KMS-11 (cell line): ENCODE data around the gene EDA.
A peak's percentile ranks its signal among the peaks of the same experiment; 100 is the strongest.

Experiments
- H2AFZ ChIP-seq: fragments of 200-600 bp; sonication (generic); 2 replicates; pipeline ENCODE4 v1.6.1; 2016; ENCODE audit warnings: antibody characterized with exemption, mixed run types, low read depth
- H3K27ac ChIP-seq: fragments of 200-600 bp; sonication (generic); 2 replicates; pipeline ENCODE4 v1.6.1; 2016; ENCODE audit warnings: mild to moderate bottlenecking, mixed run types
- H3K27me3 ChIP-seq: fragments of 200-600 bp; sonication (generic); 2 replicates; pipeline ENCODE4 v1.6.1; 2017; ENCODE audit warnings: mild to moderate bottlenecking, low read depth, mixed run types, moderate library complexity; ENCODE audit not compliant: insufficient read depth
- H3K36me3 ChIP-seq: fragments of 200-600 bp; sonication (generic); 2 replicates; pipeline ENCODE4 v1.6.1; 2017; ENCODE audit warnings: mild to moderate bottlenecking, mixed run types; ENCODE audit not compliant: insufficient read depth
- H3K4me1 ChIP-seq: fragments of 200-600 bp; sonication (generic); 2 replicates; pipeline ENCODE4 v1.6.1; 2016; ENCODE audit warnings: mild to moderate bottlenecking, low read depth, mixed run types; ENCODE audit not compliant: poor library complexity, severe bottlenecking
- H3K4me2 ChIP-seq: fragments of 200-600 bp; sonication (generic); 2 replicates; pipeline ENCODE4 v1.7.0; 2016; ENCODE audit warnings: mild to moderate bottlenecking, mixed run types
- H3K4me3 ChIP-seq: fragments of 200-600 bp; sonication (generic); IDR thresholded peaks from 2 replicates; pipeline ENCODE4 v1.6.1; 2017; ENCODE audit warnings: low read depth, low read length, mixed read lengths; ENCODE audit not compliant: insufficient read depth
- H3K79me2 ChIP-seq: fragments of 200-600 bp; sonication (generic); 2 replicates; pipeline ENCODE4 v1.6.1; 2016; ENCODE audit warnings: low read depth, mixed run types; ENCODE audit not compliant: insufficient read depth
- H3K9ac ChIP-seq: fragments of 200-600 bp; sonication (generic); 2 replicates; pipeline ENCODE4 v1.6.1; 2016; ENCODE audit warnings: mild to moderate bottlenecking, mixed run types
- H4K20me1 ChIP-seq: fragments of 200-600 bp; sonication (generic); 2 replicates; pipeline ENCODE4 v1.6.1; 2016; ENCODE audit warnings: mild to moderate bottlenecking, mixed run types; ENCODE audit not compliant: insufficient read depth
- CTCF ChIP-seq: fragments of 200-600 bp; sonication (generic); conservative IDR thresholded peaks from 2 replicates; pipeline ENCODE4 v1.6.1; 2017; ENCODE audit warnings: low read depth, mild to moderate bottlenecking, antibody characterized with exemption, low read length, moderate library complexity, mixed read lengths

EDA gene

GRCh38 chrX:70026112-70026850 lies 410.4 kb downstream of the EDA start:
- no peak overlapping the region for H3K27ac ChIP-seq
- no peaks in the 10 kb centered on the region for H4K20me1 ChIP-seq
- no peak overlapping the region for H3K4me3 ChIP-seq
- no peak overlapping the region for H3K9ac ChIP-seq
- no peaks in the 10 kb centered on the region for H3K27me3 ChIP-seq
- TF ChIP-seq CTCF = no peak
- no peaks in the 10 kb centered on the region for H3K4me1 ChIP-seq
- no peak overlapping the region for H2AFZ ChIP-seq
- no peaks in the 10 kb centered on the region for H3K36me3 ChIP-seq
- H3K4me2 ChIP-seq = no peak overlapping the region
- no peaks in the 10 kb centered on the region for H3K79me2 ChIP-seq

DNA sequence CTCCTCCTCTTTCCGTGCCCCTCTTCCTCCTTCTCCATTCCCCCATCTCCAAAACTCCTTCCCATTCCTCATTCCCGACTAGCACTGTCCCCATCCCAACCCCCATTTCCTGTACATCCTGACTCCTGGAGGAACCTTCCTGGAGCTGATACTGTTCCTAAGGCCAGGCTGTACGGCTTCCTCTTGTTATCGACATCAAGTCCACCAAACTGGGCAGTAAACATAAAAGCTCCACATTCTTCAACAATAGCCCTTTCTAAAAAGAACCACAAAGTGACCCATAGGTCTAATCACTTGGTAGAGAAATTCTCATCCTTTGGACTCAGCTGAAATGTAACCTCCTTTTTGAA lies 410.9 kb downstream of the EDA start:
- Histone ChIP-seq H3K4me2 (no peak overlapping the region), H3K27ac (no peak overlapping the region), H3K4me1 (no peaks in the 10 kb centered on the region), H4K20me1 (no peaks in the 10 kb centered on the region), H3K27me3 (no peaks in the 10 kb centered on the region), H3K36me3 (no peaks in the 10 kb centered on the region), H3K9ac (no peak overlapping the region), H2AFZ (no peak overlapping the region), H3K79me2 (no peaks in the 10 kb centered on the region), H3K4me3 (no peak overlapping the region)
- no peak for TF ChIP-seq CTCF

DNA sequence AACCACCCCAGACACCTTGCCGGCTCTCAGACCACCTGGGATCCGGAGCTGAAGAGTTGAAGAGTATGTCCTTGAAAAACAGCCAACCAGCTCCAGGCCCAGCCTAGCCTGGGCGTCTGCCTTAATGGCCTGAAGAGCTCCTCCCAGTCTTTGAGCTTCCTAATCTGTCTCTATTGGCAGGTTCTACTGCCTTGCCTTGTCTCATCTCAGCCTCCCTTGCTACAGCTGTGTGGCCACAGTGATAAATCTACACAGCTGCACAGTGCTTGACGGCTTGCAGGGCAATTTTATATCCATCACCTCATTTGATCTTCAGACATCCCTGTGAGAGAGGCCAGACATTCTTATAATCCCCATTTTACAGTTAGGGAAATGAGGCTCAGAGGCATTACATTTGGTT lies 413.9 kb downstream of the EDA start:
- H3K4me1 ChIP-seq = no peaks in the 10 kb centered on the region
- no peaks in the 10 kb centered on the region for H3K79me2 ChIP-seq
- H3K36me3 ChIP-seq = no peaks in the 10 kb centered on the region
- no peak for TF ChIP-seq CTCF
- H2AFZ ChIP-seq = no peak overlapping the region
- H3K9ac ChIP-seq = no peak overlapping the region
- no peaks in the 10 kb centered on the region for H4K20me1 ChIP-seq
- no peaks in the 10 kb centered on the region for H3K27me3 ChIP-seq
- no peak overlapping the region for H3K4me3 ChIP-seq
- H3K4me2 ChIP-seq = no peak overlapping the region
- no peak overlapping the region for H3K27ac ChIP-seq

DNA sequence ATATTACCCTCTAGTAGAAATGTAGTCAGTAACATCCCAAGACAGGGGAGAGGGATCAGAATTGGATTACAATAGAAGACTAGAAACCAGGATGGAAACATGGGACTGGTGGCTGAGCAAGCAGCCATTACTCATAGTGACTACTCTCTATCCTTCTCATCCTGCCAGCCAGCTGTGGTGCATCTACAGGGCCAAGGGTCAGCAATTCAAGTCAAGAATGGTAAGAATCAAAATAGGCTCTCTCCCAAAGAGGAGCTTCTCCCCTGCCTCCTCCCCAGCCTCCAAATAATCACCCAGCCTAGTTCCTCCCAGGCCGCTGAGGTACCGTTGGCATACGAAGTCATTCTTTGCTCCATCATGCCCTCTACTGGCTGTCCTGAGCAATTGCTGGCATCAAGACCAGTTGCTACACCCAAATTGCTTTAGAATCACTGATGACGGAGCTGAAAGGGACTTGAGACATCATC lies 414.4 kb downstream of the EDA start:
- TF ChIP-seq CTCF = peak; percentile 76
- no peak overlapping the region for H3K4me3 ChIP-seq
- H4K20me1 ChIP-seq = no peaks in the 10 kb centered on the region
- H3K27me3 ChIP-seq = no peaks in the 10 kb centered on the region
- no peak overlapping the region for H3K9ac ChIP-seq
- no peaks in the 10 kb centered on the region for H3K36me3 ChIP-seq
- H3K79me2 ChIP-seq = no peaks in the 10 kb centered on the region
- no peak overlapping the region for H3K27ac ChIP-seq
- H2AFZ ChIP-seq = no peak overlapping the region
- no peak overlapping the region for H3K4me2 ChIP-seq
- no peaks in the 10 kb centered on the region for H3K4me1 ChIP-seq
